Activated naive CD8-positive, alpha-beta T cell treated with anti-CD3 and anti-CD28 coated beads, Interleukin-2, amount 10 ng/mL, durations not matched to agents 7 days and 5 days (primary cell): ENCODE results near the gene SPAAR. TPM values are rescaled to one million over a fixed set of nuclear protein-coding genes. Genes with fewer than 3 reads are reported as not detected.

Experiments
- ATAC-seq: fragments of 150-1000 bp; cut with Tn5 transposase; one replicate; pipeline ENCODE4 v1.10.0; 2021; ENCODE audit warnings: low read depth, moderate library complexity
- POLR2A ChIA-PET: fragments of 350-600 bp; sonication (Branson Sonifier 250); formaldehyde crosslinking; loops from one replicate; lab custom pipeline; 2021; ENCODE audit warnings: antibody characterized with exemption; lab: Charles Lee
- DNase-seq: peaks from one replicate; pipeline ENCODE4 v3.0.0; 2021
- H3K27ac Mint-ChIP-seq: one replicate; pipeline ENCODE4 v1.8.0; 2022; ENCODE audit warnings: mild to moderate bottlenecking, mixed read lengths
- H3K27me3 Mint-ChIP-seq: one replicate; pipeline ENCODE4 v1.8.0; 2022; ENCODE audit warnings: mild to moderate bottlenecking, moderate library complexity, mixed read lengths
- H3K36me3 Mint-ChIP-seq: one replicate; pipeline ENCODE4 v1.8.0; 2021; ENCODE audit warnings: mild to moderate bottlenecking, mixed read lengths
- H3K4me1 Mint-ChIP-seq: one replicate; pipeline ENCODE4 v1.8.0; 2021; ENCODE audit warnings: mixed read lengths
- H3K4me3 Mint-ChIP-seq: one replicate; pipeline ENCODE4 v1.8.0; 2022; ENCODE audit warnings: mild to moderate bottlenecking, moderate library complexity, mixed read lengths
- H3K9me3 Mint-ChIP-seq: one replicate; pipeline ENCODE4 v1.8.0; 2021; ENCODE audit warnings: mixed read lengths
- total RNA-seq, 2 experiments: library from RNA; stranded (reverse); gene quantifications; one replicate each; pipeline ENCODE4 v1.2.3, GENCODE V29; 2021

The SPAAR gene
- not detected for total RNA-seq

DNA sequence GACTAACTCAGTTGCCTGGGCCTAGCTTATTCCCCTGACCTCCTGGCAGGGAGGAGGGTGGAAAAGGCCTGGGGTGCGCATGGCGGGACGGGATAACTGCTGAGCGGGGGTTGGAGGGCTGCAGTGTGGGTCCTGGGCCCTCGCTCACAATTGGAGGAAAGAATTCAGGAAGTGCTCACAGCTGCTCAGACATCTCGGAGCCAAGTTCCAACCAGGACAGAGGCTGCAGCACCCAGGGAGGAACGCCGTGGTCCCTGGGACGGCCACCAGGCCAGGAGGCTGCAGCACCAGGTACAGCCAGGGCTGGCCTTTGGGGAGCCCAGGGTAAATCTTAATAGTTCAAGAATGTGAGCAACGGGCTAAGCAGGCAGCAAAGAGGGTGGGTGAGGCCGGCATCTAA is at the start of gene SPAAR:
TSS of gene SPAAR (plus strand) at position 217 of the 400 bp plus-strand sequence. CDS start 974 bp downstream, outside the sequence.
- Mint-ChIP-seq H3K27ac (peak within 1 kb of the TSS; percentile 60), H3K9me3 (no peaks in the 10 kb centered on the region), H3K27me3 (no peaks in the 10 kb centered on the region), H3K4me1 (peaks cover 21% of the 10 kb centered on the region), H3K36me3 (no peaks in the 10 kb centered on the region), H3K4me3 (no peak within 1 kb of the TSS)
- POLR2A ChIA-PET = no interaction called here
- DNase-seq (no peak), ATAC-seq (no peak)

DNA sequence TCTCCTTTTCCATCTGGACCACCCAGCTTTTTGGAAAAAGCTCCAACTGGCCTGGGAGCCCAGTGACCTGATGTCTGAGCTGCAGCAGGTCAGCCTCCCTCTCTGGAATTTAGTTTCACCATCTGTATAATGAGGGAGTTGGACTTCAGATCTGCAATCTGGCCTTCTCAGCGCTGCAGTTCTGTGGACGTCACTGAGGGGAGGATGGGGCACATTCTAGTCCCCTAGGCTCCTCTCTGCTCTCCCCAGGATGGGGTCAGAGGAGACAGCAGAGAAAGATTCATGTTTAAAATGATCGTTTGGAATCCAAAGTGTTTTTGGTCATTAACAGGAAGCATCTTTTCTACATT is 49.3 kb upstream of the SPAAR start:
- no peaks in the 10 kb centered on the region for H3K4me1 Mint-ChIP-seq
- POLR2A ChIA-PET = no interaction called here
- ATAC-seq = no peak
- H3K4me3 Mint-ChIP-seq = no peak overlapping the region
- H3K36me3 Mint-ChIP-seq = no peaks in the 10 kb centered on the region
- DNase-seq = no peak
- no peak overlapping the region for H3K27ac Mint-ChIP-seq
- peaks cover 14% of the 10 kb centered on the region for H3K27me3 Mint-ChIP-seq
- no peaks in the 10 kb centered on the region for H3K9me3 Mint-ChIP-seq

- Mint-ChIP-seq H3K27ac (no peak overlapping the region), H3K4me3 (no peak overlapping the region)
These were observed 48.0 kb upstream of the SPAAR start for GRCh38 chr9:35861161-35861897.

DNA sequence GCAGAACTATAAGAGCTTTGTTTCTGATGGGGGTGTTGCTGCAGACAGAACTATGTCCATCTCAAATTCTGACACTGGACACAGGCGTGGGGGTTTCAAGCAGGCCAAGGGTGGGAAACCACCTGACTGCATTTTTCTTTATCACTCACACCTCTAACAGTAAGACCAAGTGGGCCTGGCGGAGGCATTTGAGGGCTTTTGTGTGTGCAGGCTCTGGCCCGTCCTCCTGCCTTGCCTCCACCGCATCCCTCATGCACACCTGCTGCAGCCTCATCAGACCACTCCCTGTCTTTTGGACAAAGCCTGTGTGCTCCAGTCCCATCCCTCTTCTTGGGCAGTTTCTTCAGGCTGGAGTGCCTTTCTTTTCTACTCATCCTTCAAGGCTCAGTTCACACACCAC is 47.0 kb upstream of the SPAAR start:
- DNase-seq = no peak
- POLR2A ChIA-PET = no interaction called here
- no peaks in the 10 kb centered on the region for H3K36me3 Mint-ChIP-seq
- H3K4me1 Mint-ChIP-seq = no peaks in the 10 kb centered on the region
- H3K27ac Mint-ChIP-seq = no peak overlapping the region
- peaks cover 18% of the 10 kb centered on the region for H3K27me3 Mint-ChIP-seq
- no peak overlapping the region for H3K4me3 Mint-ChIP-seq
- H3K9me3 Mint-ChIP-seq = no peaks in the 10 kb centered on the region
- ATAC-seq = no peak

More at GRCh38 chr9:35861161-35861897, 48.0 kb upstream of the SPAAR start:
- no peaks in the 10 kb centered on the region for H3K4me1 Mint-ChIP-seq
- H3K27me3 Mint-ChIP-seq = peaks cover 18% of the 10 kb centered on the region
- H3K9me3 Mint-ChIP-seq = no peaks in the 10 kb centered on the region
- DNase-seq (no peak), ATAC-seq (no peak)
- no peaks in the 10 kb centered on the region for H3K36me3 Mint-ChIP-seq
- POLR2A ChIA-PET = no interaction called here

GRCh38 chr9:35863583-35863982 is 45.7 kb upstream of the SPAAR start:
- Mint-ChIP-seq H3K4me3 (no peak overlapping the region), H3K27ac (no peak overlapping the region), H3K4me1 (peaks cover under 1% of the 10 kb centered on the region), H3K9me3 (no peaks in the 10 kb centered on the region), H3K27me3 (peaks cover 18% of the 10 kb centered on the region), H3K36me3 (no peaks in the 10 kb centered on the region)
- ATAC-seq (no peak), DNase-seq (no peak)
- POLR2A ChIA-PET = interaction anchor here (0.5 kb wide), 1 partner anchor 268 kb away, joined by 3 read pairs; no protein-coding TSS in a partner anchor

DNA sequence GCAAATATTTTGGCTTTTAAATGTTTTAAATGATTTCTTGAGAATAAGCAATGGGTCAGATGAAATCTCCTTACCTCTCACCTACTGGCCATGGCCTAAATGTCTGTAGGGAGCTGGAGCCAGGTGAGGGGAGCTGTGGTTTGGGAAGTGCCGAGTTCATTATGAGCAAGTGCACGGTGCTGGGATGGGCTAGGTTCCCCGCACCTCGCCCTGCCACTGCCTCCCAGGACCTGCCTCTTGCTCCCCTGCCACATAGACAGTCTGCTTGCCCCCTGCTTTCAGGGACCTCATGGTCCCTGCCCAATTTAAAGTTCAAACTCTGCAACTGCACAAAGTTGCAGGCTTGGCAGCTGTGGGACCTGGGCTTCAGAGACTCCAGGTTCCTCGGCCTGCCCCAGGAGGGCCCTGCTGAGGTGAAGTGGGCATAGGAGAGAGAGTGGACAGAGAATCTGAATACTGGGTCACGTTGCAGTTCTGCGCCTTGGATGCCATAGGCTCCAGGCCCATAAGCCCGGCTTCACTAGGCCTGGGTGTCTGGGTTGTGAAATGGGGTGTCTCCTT is 44.5 kb upstream of the SPAAR start:
- H3K36me3 Mint-ChIP-seq = no peaks in the 10 kb centered on the region

DNA sequence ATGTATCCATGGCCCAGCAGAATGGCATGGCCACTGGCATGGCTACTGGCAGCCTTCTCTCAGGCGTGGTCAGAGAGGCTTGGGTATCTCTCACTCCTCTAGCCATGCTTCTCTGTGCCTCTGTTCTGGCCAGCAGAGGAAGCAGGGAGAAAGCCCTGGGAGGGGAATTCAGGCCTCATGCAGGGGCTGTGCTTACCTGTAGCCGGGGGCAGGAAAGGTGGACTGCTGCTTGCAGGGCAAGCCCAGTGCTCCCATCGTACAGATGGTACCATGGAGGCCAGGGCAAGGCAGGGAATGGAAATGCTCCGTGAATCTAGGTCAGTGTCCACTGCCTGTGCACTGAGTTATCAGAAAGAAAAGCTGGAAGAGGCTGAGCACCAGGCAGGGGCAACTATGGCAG is 41.8 kb upstream of the SPAAR start:
- Mint-ChIP-seq H3K4me1 (peaks cover 4% of the 10 kb centered on the region), H3K4me3 (no peak overlapping the region), H3K9me3 (no peaks in the 10 kb centered on the region), H3K27ac (no peak overlapping the region), H3K36me3 (no peaks in the 10 kb centered on the region), H3K27me3 (peaks cover 9% of the 10 kb centered on the region)
- POLR2A ChIA-PET = no interaction called here
- ATAC-seq = no peak
- DNase-seq = no peak

More for the DNA sequence above, 44.5 kb upstream of the SPAAR start:
- no peak overlapping the region for H3K4me3 Mint-ChIP-seq
- H3K27me3 Mint-ChIP-seq = peaks cover 18% of the 10 kb centered on the region
- no peaks in the 10 kb centered on the region for H3K9me3 Mint-ChIP-seq
- H3K27ac Mint-ChIP-seq = no peak overlapping the region
- H3K4me1 Mint-ChIP-seq = peaks cover 2% of the 10 kb centered on the region
- POLR2A ChIA-PET = no interaction called here
- no peak for DNase-seq
- ATAC-seq = no peak

DNA sequence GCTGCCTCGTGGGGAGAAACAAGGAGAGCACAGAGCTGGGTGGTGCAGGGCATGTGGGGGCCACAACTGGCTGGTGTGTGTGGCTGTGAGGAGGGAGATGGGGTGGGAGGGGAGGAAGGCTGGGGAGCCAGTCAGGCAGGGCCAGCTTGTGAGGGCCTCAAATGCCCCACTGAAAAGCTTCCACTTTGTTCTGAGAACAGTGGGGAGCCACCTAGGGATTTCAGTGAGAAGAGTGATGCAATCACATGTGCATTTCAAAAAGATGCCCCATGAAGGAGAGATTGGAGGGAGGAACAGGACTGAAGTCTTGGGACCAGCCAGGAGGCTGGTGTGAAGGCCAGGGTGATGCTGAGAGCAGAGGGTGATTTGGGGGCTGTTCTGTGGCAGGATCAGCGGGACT is 40.4 kb upstream of the SPAAR start:
- POLR2A ChIA-PET = no interaction called here
- ATAC-seq = no peak
- no peak for DNase-seq
- Mint-ChIP-seq H3K27me3 (peaks cover 6% of the 10 kb centered on the region), H3K4me1 (peaks cover 4% of the 10 kb centered on the region), H3K9me3 (no peaks in the 10 kb centered on the region), H3K27ac (no peak overlapping the region), H3K36me3 (no peaks in the 10 kb centered on the region), H3K4me3 (no peak overlapping the region)

DNA sequence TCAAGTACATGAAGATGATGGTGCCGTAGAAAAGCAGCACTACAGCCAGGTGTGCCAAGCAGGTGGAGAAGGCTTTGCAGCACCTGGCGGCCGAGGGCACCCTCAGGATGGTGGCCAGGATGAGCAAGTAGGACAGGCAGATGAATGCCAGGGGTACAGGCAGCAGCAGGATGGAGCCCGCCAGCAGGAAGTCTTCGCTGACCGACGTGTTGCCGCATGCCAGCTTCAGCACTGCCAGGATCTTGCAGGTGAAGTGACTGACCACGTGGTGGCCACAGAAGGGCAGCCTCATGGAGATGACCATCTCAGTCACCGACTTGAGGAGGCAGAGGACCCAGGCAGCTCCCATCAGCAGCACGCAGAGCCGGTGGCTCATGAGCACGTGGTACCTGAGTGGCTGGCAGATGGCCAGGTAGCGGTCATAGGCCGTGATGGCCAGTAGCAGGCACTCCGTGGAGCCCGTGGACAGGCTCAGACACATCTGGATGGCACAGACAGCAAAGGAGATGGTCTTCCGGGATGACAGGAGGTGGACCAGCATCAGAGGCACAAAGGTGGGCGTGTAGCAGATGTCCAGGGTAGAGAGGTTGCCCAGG is 39.6 kb upstream of the SPAAR start:
- no peak for DNase-seq
- no peak for ATAC-seq

DNA sequence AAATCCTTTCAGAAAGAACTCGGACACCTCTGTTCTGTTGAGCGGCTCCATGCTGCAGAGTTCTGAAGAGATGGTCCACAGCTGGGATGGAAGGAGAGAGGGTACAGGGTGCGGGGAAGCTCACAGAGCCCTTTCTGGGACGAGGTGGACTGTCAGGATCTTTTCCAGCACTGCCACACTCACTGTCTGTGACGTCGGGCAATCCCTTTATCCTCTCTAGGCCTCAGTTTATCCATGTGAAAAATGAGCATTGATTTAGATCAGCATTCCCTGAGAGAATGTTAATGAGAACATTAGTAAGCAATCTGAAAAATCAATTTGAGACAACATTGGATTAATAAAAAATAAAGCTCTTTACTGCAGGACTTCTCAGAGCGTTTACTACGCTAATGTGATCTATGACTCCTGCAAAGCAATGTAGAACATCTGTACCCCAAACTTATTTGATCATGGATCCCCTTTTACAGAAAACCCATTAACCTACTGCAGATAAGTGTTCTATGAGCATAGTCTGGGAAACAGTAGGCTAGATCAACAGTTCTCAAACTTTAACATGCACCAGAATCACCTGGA is 38.9 kb upstream of the SPAAR start, which contains the start of gene OR13J1:
TSS of gene OR13J1 (minus strand) at position 51 of the 573 bp plus-strand sequence. CDS start at position 51, 0 bp downstream.
- POLR2A ChIA-PET = no interaction called here
- H3K9me3 Mint-ChIP-seq = no peaks in the 10 kb centered on the region
- H3K27me3 Mint-ChIP-seq = peaks cover 10% of the 10 kb centered on the region
- no peak for DNase-seq
- H3K4me1 Mint-ChIP-seq = peaks cover 4% of the 10 kb centered on the region
- ATAC-seq = no peak
- peak within 1 kb of the TSS; percentile 54 for H3K27ac Mint-ChIP-seq
- H3K36me3 Mint-ChIP-seq = no peaks in the 10 kb centered on the region
- H3K4me3 Mint-ChIP-seq = no peak within 1 kb of the TSS

More for the DNA sequence above, 39.6 kb upstream of the SPAAR start:
- POLR2A ChIA-PET = no interaction called here
- H3K27me3 Mint-ChIP-seq = peaks cover 7% of the 10 kb centered on the region
- H3K4me3 Mint-ChIP-seq = no peak overlapping the region
- H3K9me3 Mint-ChIP-seq = no peaks in the 10 kb centered on the region
- peak overlapping the region; percentile 54 for H3K27ac Mint-ChIP-seq
- H3K36me3 Mint-ChIP-seq = no peaks in the 10 kb centered on the region
- peaks cover 4% of the 10 kb centered on the region for H3K4me1 Mint-ChIP-seq

DNA sequence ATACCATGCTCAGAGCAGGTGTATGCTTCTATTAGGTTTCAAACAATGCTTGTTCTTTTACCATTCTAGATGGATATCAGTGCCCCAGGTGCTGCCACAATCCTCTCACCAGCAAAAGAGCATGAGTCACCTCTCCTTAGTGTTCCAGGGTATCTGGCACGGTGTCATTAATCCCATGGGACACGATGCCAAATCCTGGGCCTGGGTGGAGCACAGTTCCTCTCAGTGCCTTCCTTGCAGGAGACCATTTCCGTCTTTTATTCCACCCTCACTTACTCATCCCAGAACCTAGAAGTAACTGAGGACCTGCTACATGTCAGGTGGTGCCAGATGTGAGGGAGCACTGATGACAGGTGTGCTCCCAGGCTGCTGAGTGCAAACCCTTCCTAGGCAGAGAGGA is 37.7 kb upstream of the SPAAR start:
- Mint-ChIP-seq H3K27ac (no peak overlapping the region), H3K4me1 (peaks cover 4% of the 10 kb centered on the region), H3K4me3 (no peak overlapping the region), H3K9me3 (peaks cover under 1% of the 10 kb centered on the region), H3K36me3 (no peaks in the 10 kb centered on the region), H3K27me3 (peaks cover 13% of the 10 kb centered on the region)
- DNase-seq (no peak), ATAC-seq (no peak)
- POLR2A ChIA-PET = no interaction called here

- POLR2A ChIA-PET = no interaction called here
- Mint-ChIP-seq H3K27ac (no peak overlapping the region), H3K9me3 (peaks cover 7% of the 10 kb centered on the region), H3K4me1 (peaks cover 4% of the 10 kb centered on the region), H3K36me3 (peaks cover 3% of the 10 kb centered on the region), H3K27me3 (peaks cover 21% of the 10 kb centered on the region), H3K4me3 (no peak overlapping the region)
- ATAC-seq (no peak), DNase-seq (no peak)
These were observed 36.8 kb upstream of the SPAAR start for GRCh38 chr9:35872505-35872904.

DNA sequence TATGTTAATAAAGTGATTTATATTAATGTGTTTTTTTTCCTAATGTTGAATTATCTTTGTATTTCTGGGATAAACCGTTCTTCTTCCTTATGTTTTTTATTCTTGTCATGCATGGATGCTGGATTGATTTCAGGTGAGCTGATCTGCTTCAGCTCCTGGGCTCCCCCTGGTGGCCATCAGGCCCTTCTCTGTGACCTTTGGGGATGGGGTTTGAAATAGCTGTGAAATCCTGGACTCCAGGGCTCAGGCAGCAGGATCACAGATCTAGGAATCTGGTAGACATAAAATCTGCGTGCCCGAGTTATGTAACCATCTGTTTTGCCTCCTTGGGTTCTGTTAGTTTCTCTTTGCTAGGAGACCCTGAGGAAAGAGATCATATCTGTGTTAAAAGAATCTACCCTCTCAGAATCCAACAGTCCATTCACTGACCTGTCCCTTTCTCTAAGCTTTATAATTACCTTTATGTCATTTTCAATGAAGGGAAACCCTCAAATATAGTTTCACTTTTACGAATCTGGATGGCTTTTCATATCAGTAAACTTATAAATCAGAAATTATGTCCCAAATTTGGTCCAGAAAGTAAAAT is 26.9 kb upstream of the SPAAR start:
- H3K27me3 Mint-ChIP-seq = peaks cover 46% of the 10 kb centered on the region
- no peaks in the 10 kb centered on the region for H3K4me1 Mint-ChIP-seq
- POLR2A ChIA-PET = interaction anchor here (1.1 to 1.2 kb wide), 2 partner anchors 56 to 92 kb away, joined by 3 to 6 read pairs; no protein-coding TSS in a partner anchor
- no peak overlapping the region for H3K27ac Mint-ChIP-seq
- no peak overlapping the region for H3K4me3 Mint-ChIP-seq
- peak; percentile 82 for DNase-seq
- H3K9me3 Mint-ChIP-seq = peaks cover 6% of the 10 kb centered on the region
- ATAC-seq = peak; percentile 71
- peaks cover 3% of the 10 kb centered on the region for H3K36me3 Mint-ChIP-seq
